T1000 (cell line): ENCODE data around the gene ENTHD1.
"Not testable (repeated sequence)": the region's sequence is repeated elsewhere in the genome, so short reads cannot be mapped to it uniquely, and the experiment has no call there.

Experiments
- DNase-seq: peaks from one replicate; lab custom pipeline; 2025; ENCODE audit warnings: mixed read lengths; lab: John Stamatoyannopoulos, UW

The ENTHD1 gene

GRCh38 chr22:39925273-39925672, 31.7 kb upstream of the ENTHD1 start:
- DNase-seq = no peak

GRCh38 chr22:39924286-39924685, 30.7 kb upstream of the ENTHD1 start:
- DNase-seq = no peak

- no peak for DNase-seq
These were observed 30.1 kb upstream of the ENTHD1 start for GRCh38 chr22:39923696-39924095.

- no peak for DNase-seq
These were observed 26.7 kb upstream of the ENTHD1 start for GRCh38 chr22:39920134-39920743.

- DNase-seq = no peak
These were observed 24.4 kb upstream of the ENTHD1 start for GRCh38 chr22:39917776-39918495.

- no peak for DNase-seq
These were observed 23.7 kb upstream of the ENTHD1 start for GRCh38 chr22:39917197-39917643.

GRCh38 chr22:39916496-39916895, 22.9 kb upstream of the ENTHD1 start:
- no peak for DNase-seq

GRCh38 chr22:39915295-39915726, 21.8 kb upstream of the ENTHD1 start:
- no peak for DNase-seq

GRCh38 chr22:39914584-39914983, 21.0 kb upstream of the ENTHD1 start:
- no peak for DNase-seq

GRCh38 chr22:39913886-39914285, 20.3 kb upstream of the ENTHD1 start:
- DNase-seq = no peak

GRCh38 chr22:39913321-39913720, 19.8 kb upstream of the ENTHD1 start:
- no peak for DNase-seq

- DNase-seq = no peak
These were observed 17.5 kb upstream of the ENTHD1 start for GRCh38 chr22:39910876-39911613.

GRCh38 chr22:39908737-39909136, 15.2 kb upstream of the ENTHD1 start:
- DNase-seq = no peak

- no peak for DNase-seq
These were observed 14.6 kb upstream of the ENTHD1 start for GRCh38 chr22:39908136-39908535.

GRCh38 chr22:39907605-39908097, 14.1 kb upstream of the ENTHD1 start:
- DNase-seq = no peak

GRCh38 chr22:39907047-39907446, 13.5 kb upstream of the ENTHD1 start:
- no peak for DNase-seq

GRCh38 chr22:39906207-39906606, 12.6 kb upstream of the ENTHD1 start:
- no peak for DNase-seq

GRCh38 chr22:39905687-39906086, 12.1 kb upstream of the ENTHD1 start:
- DNase-seq = no peak

GRCh38 chr22:39904862-39905261, 11.3 kb upstream of the ENTHD1 start:
- DNase-seq = no peak

GRCh38 chr22:39904024-39904423, 10.5 kb upstream of the ENTHD1 start:
- DNase-seq = not testable (repeated sequence)

- no peak for DNase-seq
These were observed 8.1 kb upstream of the ENTHD1 start for GRCh38 chr22:39901565-39902146.
